ENCODE data around the gene FARP1.

The FARP1 gene

DNA sequence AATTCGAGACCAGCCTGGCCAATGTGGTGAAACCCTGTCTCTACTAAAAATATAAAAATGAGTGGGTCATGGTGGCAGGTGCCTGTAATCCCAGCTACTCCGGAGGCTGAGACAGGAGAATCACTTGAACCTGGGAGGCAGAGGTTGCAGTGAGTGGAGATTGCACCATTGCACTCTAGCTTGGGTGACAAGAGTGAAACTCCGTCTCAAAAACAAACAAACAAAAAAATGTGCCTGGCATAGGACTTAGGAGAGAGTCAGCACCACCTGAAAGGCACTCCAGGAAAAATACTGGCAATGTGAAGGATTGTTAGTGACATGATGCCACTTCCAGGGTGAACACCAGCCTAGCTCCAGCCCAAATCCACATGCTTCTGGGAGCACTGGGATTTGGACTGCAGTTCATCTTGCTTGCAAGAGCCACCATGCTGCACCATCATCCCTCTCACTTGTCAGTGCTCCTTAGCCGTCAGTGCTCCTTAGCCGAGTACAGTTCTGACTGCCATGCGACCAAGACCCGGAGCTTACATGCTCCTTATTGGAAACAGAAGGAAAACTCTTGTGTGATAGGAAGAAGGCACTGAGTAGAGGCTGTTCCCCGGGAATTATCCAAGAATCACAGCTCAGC lies 179.3 kb downstream of the FARP1 start:
- no peaks in the 10 kb centered on the region for H3K9me3 ChIP-seq
- no peaks in the 10 kb centered on the region for H3K4me1 ChIP-seq (ENCODE audit: control insufficient read depth in 1 of 2, insufficient read depth in 1 of 2, low read depth in 1 of 2, low read length in 1 of 2)
- TF ChIP-seq, protein P1, sequence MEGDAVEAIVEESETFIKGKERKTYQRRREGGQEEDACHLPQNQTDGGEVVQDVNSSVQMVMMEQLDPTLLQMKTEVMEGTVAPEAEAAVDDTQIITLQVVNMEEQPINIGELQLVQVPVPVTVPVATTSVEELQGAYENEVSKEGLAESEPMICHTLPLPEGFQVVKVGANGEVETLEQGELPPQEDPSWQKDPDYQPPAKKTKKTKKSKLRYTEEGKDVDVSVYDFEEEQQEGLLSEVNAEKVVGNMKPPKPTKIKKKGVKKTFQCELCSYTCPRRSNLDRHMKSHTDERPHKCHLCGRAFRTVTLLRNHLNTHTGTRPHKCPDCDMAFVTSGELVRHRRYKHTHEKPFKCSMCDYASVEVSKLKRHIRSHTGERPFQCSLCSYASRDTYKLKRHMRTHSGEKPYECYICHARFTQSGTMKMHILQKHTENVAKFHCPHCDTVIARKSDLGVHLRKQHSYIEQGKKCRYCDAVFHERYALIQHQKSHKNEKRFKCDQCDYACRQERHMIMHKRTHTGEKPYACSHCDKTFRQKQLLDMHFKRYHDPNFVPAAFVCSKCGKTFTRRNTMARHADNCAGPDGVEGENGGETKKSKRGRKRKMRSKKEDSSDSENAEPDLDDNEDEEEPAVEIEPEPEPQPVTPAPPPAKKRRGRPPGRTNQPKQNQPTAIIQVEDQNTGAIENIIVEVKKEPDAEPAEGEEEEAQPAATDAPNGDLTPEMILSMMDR (IDR thresholded peaks at IDR 0.05) = no peak
- H3K36me3 ChIP-seq = no peaks in the 10 kb centered on the region
- no peaks in the 10 kb centered on the region for H3K27me3 ChIP-seq
- H3K4me3 ChIP-seq (ENCODE audit: low read depth in 1 of 2, low read length in 1 of 2) = no peak overlapping the region
- H3K27ac ChIP-seq = no peak overlapping the region

DNA sequence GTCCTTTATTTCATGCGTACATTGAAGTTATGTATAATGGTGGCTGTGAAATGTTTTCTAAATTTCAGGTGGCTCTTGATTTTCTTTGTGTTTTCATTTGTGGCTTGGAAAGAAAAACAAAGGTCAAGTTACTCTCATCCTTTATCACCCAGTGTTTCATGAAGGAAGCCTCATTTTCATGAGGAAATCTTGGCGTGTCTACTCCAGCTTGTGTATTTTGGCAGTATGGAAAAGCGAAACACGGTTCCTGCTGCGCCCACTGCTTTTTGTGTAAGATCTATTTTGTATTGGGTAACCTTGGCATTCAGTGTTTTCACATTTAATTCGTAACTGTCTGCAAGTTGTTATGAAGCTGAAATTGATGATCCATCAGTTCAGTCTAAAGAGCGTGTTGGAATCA lies 181.2 kb downstream of the FARP1 start:
- no peaks in the 10 kb centered on the region for H3K9me3 ChIP-seq
- no peak overlapping the region for H3K27ac ChIP-seq
- no peak overlapping the region for H3K4me3 ChIP-seq (ENCODE audit: low read depth in 1 of 2, low read length in 1 of 2)
- no peaks in the 10 kb centered on the region for H3K27me3 ChIP-seq
- H3K36me3 ChIP-seq = no peaks in the 10 kb centered on the region
- H3K4me1 ChIP-seq (ENCODE audit: control insufficient read depth in 1 of 2, insufficient read depth in 1 of 2, low read depth in 1 of 2, low read length in 1 of 2) = no peaks in the 10 kb centered on the region
- TF ChIP-seq, protein P1 (IDR thresholded peaks at IDR 0.05) = no peak

DNA sequence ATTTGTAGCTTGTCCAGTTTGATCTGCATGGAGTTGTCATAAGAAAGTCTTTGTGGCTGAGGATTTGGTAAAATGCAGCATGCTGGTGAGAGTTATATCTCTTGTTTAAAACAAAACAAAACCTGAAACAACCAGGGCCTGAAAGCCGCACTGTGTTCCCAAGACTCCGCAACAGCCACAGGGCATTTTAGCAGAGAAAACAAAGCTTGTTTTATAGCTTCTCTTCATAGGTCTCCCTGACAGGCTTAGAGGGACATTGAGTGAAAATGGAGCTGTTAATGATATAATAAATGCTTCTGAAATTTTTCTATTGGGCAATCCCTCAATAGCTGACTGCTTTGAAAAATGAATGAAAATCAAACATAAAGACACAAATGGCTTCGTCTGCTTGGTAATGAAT lies 182.8 kb downstream of the FARP1 start:
- Histone ChIP-seq H3K9me3 (no peaks in the 10 kb centered on the region), H3K27me3 (no peaks in the 10 kb centered on the region), H3K36me3 (no peaks in the 10 kb centered on the region), H3K27ac (no peak overlapping the region), H3K4me1 (ENCODE audit: control insufficient read depth in 1 of 2, insufficient read depth in 1 of 2, low read depth in 1 of 2, low read length in 1 of 2) (no peaks in the 10 kb centered on the region), H3K4me3 (ENCODE audit: low read depth in 1 of 2, low read length in 1 of 2) (no peak overlapping the region)
- TF ChIP-seq, protein P1 (IDR thresholded peaks at IDR 0.05) = no peak

DNA sequence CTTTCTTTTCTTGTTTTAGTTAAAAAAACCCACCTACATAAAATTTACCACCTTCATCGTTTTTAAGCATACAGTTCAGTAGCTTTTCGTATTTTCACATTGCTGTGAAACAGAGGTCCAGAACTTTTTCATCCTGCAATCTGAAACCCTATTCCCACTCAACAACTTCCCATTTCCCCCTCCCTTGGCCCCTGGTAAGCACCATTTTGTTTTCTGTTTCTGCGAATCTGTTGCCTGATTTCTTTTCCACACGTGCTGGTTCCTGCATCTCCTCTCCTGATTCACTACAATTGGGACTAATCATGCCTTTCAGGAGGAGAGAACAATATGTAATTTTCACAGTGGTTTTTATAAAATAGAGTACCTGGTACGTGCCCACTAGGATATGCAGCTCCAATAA lies 183.4 kb downstream of the FARP1 start:
- Histone ChIP-seq H3K9me3 (no peaks in the 10 kb centered on the region), H3K27ac (no peak overlapping the region), H3K4me1 (ENCODE audit: control insufficient read depth in 1 of 2, insufficient read depth in 1 of 2, low read depth in 1 of 2, low read length in 1 of 2) (no peaks in the 10 kb centered on the region), H3K36me3 (no peaks in the 10 kb centered on the region), H3K4me3 (ENCODE audit: low read depth in 1 of 2, low read length in 1 of 2) (no peak overlapping the region), H3K27me3 (no peaks in the 10 kb centered on the region)
- TF ChIP-seq, protein P1 (IDR thresholded peaks at IDR 0.05) = no peak

DNA sequence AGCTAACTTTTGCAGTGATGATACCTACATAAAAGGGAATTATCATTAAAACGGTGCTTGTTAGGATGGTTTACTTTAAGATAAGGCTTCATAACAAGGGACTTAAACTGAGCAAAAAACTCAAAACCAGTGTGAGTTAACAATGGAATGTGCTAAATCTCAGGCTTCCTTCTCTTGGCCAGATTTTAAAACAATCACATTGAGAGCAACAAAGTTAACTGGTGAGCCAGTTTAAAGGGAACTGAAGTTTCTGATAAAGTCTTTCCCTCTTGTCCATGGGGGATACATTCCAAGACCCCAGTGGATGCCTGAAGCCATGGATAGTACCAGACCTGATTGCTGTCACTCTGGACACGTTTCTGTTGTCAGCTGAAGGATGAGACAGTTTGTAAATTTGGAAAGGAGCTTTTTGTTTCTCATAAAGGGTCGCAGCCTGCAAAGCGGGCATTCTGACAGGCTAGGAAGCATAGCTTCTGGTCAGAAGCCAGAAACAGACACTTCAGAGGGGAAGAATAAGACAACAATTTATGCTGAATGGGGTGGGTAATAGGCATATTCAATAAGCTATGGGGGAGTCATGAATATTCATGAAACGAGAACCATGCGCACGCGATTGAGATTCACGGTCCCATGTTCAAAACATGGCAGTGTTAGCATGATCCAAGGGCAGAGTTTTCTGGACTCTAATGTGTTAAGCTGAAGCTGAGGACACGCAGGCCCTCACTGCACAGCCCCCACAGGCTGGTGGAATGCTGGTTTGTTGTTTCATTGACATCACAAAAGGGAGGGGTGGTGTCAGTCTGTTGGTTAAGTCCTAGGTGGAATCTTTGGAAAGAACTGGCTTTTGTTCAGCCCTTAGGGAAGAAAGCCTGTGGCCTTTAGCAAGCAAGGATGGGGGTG lies 184.7 kb downstream of the FARP1 start:
- H3K27me3 ChIP-seq = no peaks in the 10 kb centered on the region
- no peaks in the 10 kb centered on the region for H3K4me1 ChIP-seq (ENCODE audit: control insufficient read depth in 1 of 2, insufficient read depth in 1 of 2, low read depth in 1 of 2, low read length in 1 of 2)
- H3K9me3 ChIP-seq = no peaks in the 10 kb centered on the region
- TF ChIP-seq, protein P1 (IDR thresholded peaks at IDR 0.05) = no peak
- H3K36me3 ChIP-seq = no peaks in the 10 kb centered on the region
- H3K4me3 ChIP-seq (ENCODE audit: low read depth in 1 of 2, low read length in 1 of 2) = no peak overlapping the region
- no peak overlapping the region for H3K27ac ChIP-seq

Data from neutrophil (primary cell).